Neural cell (in vitro differentiated cells): Measurements from ENCODE around the gene DEUP1.

Experiments used
- EP300 ChIP-seq: fragments of 450-650 bp; conservative IDR thresholded peaks from 2 replicates; pipeline ENCODE4 v1.6.1; 2014; ENCODE audit warnings: antibody characterized with exemption, mild to moderate bottlenecking, moderate library complexity; ENCODE audit not compliant: poor library complexity, severe bottlenecking
- EZH2 ChIP-seq: fragments of 200-600, 300-800 bp; shearing (Covaris generic), sonication (generic); IDR thresholded peaks from 2 replicates; pipeline ENCODE4 v1.6.1; 2014; ENCODE audit warnings: antibody characterized with exemption, low read length, borderline replicate concordance, mild to moderate bottlenecking; ENCODE audit not compliant: insufficient read depth, poor library complexity, severe bottlenecking

GRCh38 chr11:93348930-93349329 lies 18.4 kb downstream of the DEUP1 start:
- TF ChIP-seq EP300 (no peak), EZH2 (no peak)
